ENCODE measurements around the gene CLEC4G.
A peak's percentile ranks its signal among the peaks of the same experiment; 100 is the strongest.

The CLEC4G gene

GRCh38 chr19:7732045-7732444 lies at the start of gene CLEC4G:
TSS of gene CLEC4G (minus strand) at chr19:7732110. CDS start at chr19:7732102, 8 bp downstream.
- no peak for TF ChIP-seq CTCF (conservative IDR thresholded peaks at IDR 0.05; ENCODE audit: low read depth, low read length)
- H3K4me3 ChIP-seq (ENCODE audit: low read length) = no peak within 1 kb of the TSS

GRCh38 chr19:7781157-7781556 lies 49.2 kb upstream of the CLEC4G start:
- H3K4me3 ChIP-seq (ENCODE audit: low read length) = no peak overlapping the region
- no peak for TF ChIP-seq CTCF (conservative IDR thresholded peaks at IDR 0.05; ENCODE audit: low read depth, low read length)
- DNase-seq (ENCODE audit: low read depth) = no peak

More at GRCh38 chr19:7732045-7732444, at the start of gene CLEC4G:
- DNase-seq (ENCODE audit: low read depth) = no peak

- no peak for TF ChIP-seq CTCF (conservative IDR thresholded peaks at IDR 0.05; ENCODE audit: low read depth, low read length)
- no peak for DNase-seq (ENCODE audit: low read depth)
- H3K4me3 ChIP-seq (ENCODE audit: low read length) = no peak overlapping the region
Measured at GRCh38 chr19:7779631-7780486, 47.9 kb upstream of the CLEC4G start.

GRCh38 chr19:7778081-7778480 lies 46.2 kb upstream of the CLEC4G start:
- TF ChIP-seq CTCF (conservative IDR thresholded peaks at IDR 0.05; ENCODE audit: low read depth, low read length) = no peak
- no peak overlapping the region for H3K4me3 ChIP-seq (ENCODE audit: low read length)
- DNase-seq (ENCODE audit: low read depth) = no peak

GRCh38 chr19:7775761-7776160 lies 43.9 kb upstream of the CLEC4G start:
- TF ChIP-seq CTCF (conservative IDR thresholded peaks at IDR 0.05; ENCODE audit: low read depth, low read length) = no peak
- no peak for DNase-seq (ENCODE audit: low read depth)
- no peak overlapping the region for H3K4me3 ChIP-seq (ENCODE audit: low read length)

GRCh38 chr19:7773841-7774240 lies 41.9 kb upstream of the CLEC4G start:
- no peak for DNase-seq (ENCODE audit: low read depth)
- no peak overlapping the region for H3K4me3 ChIP-seq (ENCODE audit: low read length)
- TF ChIP-seq CTCF (conservative IDR thresholded peaks at IDR 0.05; ENCODE audit: low read depth, low read length) = no peak

GRCh38 chr19:7772752-7773291 lies 40.9 kb upstream of the CLEC4G start:
- DNase-seq (ENCODE audit: low read depth) = peak; percentile 46
- TF ChIP-seq CTCF (conservative IDR thresholded peaks at IDR 0.05; ENCODE audit: low read depth, low read length) = no peak
- no peak overlapping the region for H3K4me3 ChIP-seq (ENCODE audit: low read length)
